A673 (cell line): ENCODE results near the gene OR8B2. TPM values are rescaled to one million over a fixed set of nuclear protein-coding genes. Genes with fewer than 3 reads are reported as not detected.
"Not testable (repeated sequence)": the region's sequence is repeated elsewhere in the genome, so short reads cannot be mapped to it uniquely, and the experiment has no call there.

Source experiments
- BruUV-seq: library from RNA; stranded (reverse); fragments of 400-500 nt; replicated peaks from 2 replicates; lab custom pipeline; 2021; lab: Mats Ljungman, UMichigan
- CTCF ChIA-PET: fragments of 300-600 bp; sonication (Branson Sonifier 250); formaldehyde crosslinking; loops from one replicate; lab custom pipeline; 2022; ENCODE audit warnings: antibody characterized with exemption; lab: Charles Lee
- POLR2A ChIA-PET: fragments of 300-600 bp; sonication (Branson Sonifier 250); formaldehyde crosslinking; loops from one replicate; lab custom pipeline; 2022; ENCODE audit warnings: antibody characterized with exemption; ENCODE audit not compliant: low non-redundant PET; lab: Charles Lee
- DNase-seq: peaks from one replicate; pipeline ENCODE4 v3.0.0-alpha.2; 2015; ENCODE audit warnings: low spot score
- H3K27ac ChIP-seq: fragments of 200-600 bp; sonication (generic); 2 replicates; pipeline ENCODE4 v1.5.1; 2016; ENCODE audit warnings: mixed run types, low read depth, mild to moderate bottlenecking, mixed read lengths, antibody characterized with exemption, low read length; ENCODE audit not compliant: poor library complexity, severe bottlenecking
- H3K27me3 ChIP-seq: fragments of 200-600 bp; sonication (generic); replicated peaks from 2 replicates; pipeline ENCODE4 v1.6.1; 2017; ENCODE audit warnings: mixed run types, low read depth, mild to moderate bottlenecking, mixed read lengths, antibody characterized with exemption, low read length; ENCODE audit not compliant: insufficient read depth, poor library complexity
- H3K36me3 ChIP-seq: fragments of 200-600 bp; sonication (generic); 2 replicates; pipeline ENCODE4 v1.6.1; 2016; ENCODE audit warnings: mixed run types, mild to moderate bottlenecking, mixed read lengths, antibody characterized with exemption, low read length; ENCODE audit not compliant: insufficient read depth, poor library complexity, severe bottlenecking
- H3K4me1 ChIP-seq: fragments of 200-600 bp; sonication (generic); 2 replicates; pipeline ENCODE4 v1.6.1; 2017; ENCODE audit warnings: mixed run types, mild to moderate bottlenecking, mixed read lengths, antibody characterized with exemption, low read length; ENCODE audit not compliant: insufficient read depth, poor library complexity, severe bottlenecking
- H3K4me3 ChIP-seq: fragments of 200-600 bp; sonication (generic); 2 replicates; pipeline ENCODE4 v1.5.1; 2016; ENCODE audit warnings: low read depth, mixed run types, mild to moderate bottlenecking, mixed read lengths, low read length; ENCODE audit not compliant: poor library complexity, severe bottlenecking
- H3K9me3 ChIP-seq: fragments of 200-600 bp; sonication (generic); 2 replicates; pipeline ENCODE4 v1.6.1; 2016; ENCODE audit warnings: mixed run types, low read depth, mild to moderate bottlenecking, mixed read lengths, antibody characterized with exemption, low read length; ENCODE audit not compliant: poor library complexity, severe bottlenecking
- EZH2 ChIP-seq: fragments of 200-600 bp; sonication (generic); IDR thresholded peaks from 2 replicates; pipeline ENCODE4 v1.6.1; 2017; ENCODE audit warnings: borderline replicate concordance, low read depth, mild to moderate bottlenecking, mixed read lengths, antibody characterized with exemption, low read length; ENCODE audit not compliant: poor library complexity, severe bottlenecking
- intact Hi-C: fragments of 100-400 bp; cut with micrococcal nuclease; formaldehyde crosslinking; loops from one replicate; pipeline ENCODE4 v1.10.0; 2022; ENCODE audit not compliant: unreplicated experiment
- total RNA-seq: library from RNA; stranded (reverse); gene quantifications from 2 replicates; pipeline ENCODE4 v1.2.3, GENCODE V29; 2021
- TF ChIP-seq, protein P1 (sequence below): fragments of 300-800, 200-600 bp; sonication (generic); conservative IDR thresholded peaks from 2 replicates; pipeline ENCODE4 v1.5.1; 2017; ENCODE audit warnings: low read depth, mild to moderate bottlenecking, antibody characterized with exemption, low read length, moderate library complexity, mixed read lengths

The OR8B2 gene
- total RNA-seq, 1 experiment from 2014 or later: not detected

GRCh38 chr11:124394408-124394807 is 10.1 kb upstream of the OR8B2 start:
- peak; percentile 56 for DNase-seq
- H3K36me3 ChIP-seq: no peaks in the 10 kb centered on the region
- no peak overlapping the region for H3K4me3 ChIP-seq
- intact Hi-C loops: no loop called here
- H3K27me3 ChIP-seq: no peaks in the 10 kb centered on the region
- no peak overlapping the region for H3K27ac ChIP-seq
- H3K9me3 ChIP-seq: no peaks in the 10 kb centered on the region
- ChIA-PET POLR2A (interaction anchor here (0.5 kb wide), 1 partner anchor 98 kb away, joined by 3 read pairs; no protein-coding TSS in a partner anchor), CTCF (no interaction called here)
- BruUV-seq: no TSS peak
- TF ChIP-seq, protein P1, sequence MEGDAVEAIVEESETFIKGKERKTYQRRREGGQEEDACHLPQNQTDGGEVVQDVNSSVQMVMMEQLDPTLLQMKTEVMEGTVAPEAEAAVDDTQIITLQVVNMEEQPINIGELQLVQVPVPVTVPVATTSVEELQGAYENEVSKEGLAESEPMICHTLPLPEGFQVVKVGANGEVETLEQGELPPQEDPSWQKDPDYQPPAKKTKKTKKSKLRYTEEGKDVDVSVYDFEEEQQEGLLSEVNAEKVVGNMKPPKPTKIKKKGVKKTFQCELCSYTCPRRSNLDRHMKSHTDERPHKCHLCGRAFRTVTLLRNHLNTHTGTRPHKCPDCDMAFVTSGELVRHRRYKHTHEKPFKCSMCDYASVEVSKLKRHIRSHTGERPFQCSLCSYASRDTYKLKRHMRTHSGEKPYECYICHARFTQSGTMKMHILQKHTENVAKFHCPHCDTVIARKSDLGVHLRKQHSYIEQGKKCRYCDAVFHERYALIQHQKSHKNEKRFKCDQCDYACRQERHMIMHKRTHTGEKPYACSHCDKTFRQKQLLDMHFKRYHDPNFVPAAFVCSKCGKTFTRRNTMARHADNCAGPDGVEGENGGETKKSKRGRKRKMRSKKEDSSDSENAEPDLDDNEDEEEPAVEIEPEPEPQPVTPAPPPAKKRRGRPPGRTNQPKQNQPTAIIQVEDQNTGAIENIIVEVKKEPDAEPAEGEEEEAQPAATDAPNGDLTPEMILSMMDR: no peak
- no peak for TF ChIP-seq EZH2
- no peaks in the 10 kb centered on the region for H3K4me1 ChIP-seq

DNA sequence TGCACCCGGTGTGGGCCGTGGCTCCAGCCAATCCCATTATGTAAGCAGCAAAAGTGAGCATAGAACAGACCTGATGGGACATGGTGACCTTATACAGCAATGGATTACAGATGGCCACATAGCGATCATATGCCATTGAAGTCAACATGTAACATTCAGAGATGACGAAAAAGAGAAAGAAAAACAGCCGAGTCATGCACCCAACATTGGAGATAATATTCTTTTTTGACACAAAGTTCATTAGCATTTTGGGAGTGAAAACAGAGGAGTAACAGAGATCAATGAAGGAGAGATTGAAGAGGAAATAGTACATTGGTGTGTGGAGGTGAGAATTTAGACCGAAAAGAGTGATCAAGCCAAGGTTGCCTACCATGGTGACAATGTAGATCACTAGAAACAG is 1.4 kb downstream of the OR8B2 start:
- H3K27ac ChIP-seq, BruUV-seq, POLR2A ChIA-PET, H3K4me3 ChIP-seq, H3K36me3 ChIP-seq, DNase-seq, intact Hi-C loops, H3K9me3 ChIP-seq, CTCF ChIA-PET, H3K27me3 ChIP-seq, H3K4me1 ChIP-seq: not testable (repeated sequence)

DNA sequence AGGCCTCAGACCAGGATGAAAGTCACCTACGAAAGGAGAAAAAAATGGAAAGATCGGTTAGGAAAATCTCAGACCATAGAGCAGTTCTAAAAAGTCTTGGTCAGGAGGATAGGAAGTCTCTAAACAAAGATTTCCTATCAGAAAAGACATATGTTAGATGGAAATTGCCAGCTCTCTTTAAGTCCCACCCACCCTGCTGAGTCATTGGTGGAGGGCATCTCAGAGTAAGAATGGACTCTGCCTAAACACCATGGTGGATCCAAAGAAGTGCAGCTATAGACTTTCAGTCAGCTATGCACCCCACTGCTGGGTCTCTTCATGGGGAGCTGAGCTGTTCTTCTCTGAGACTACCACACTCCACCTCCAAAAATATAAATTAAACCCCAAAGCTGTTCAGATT is 3.7 kb downstream of the OR8B2 start:
- TF ChIP-seq EZH2: no peak
- TF ChIP-seq, protein P1: no peak
- no peaks in the 10 kb centered on the region for H3K27me3 ChIP-seq
- no peaks in the 10 kb centered on the region for H3K4me1 ChIP-seq
- no peak overlapping the region for H3K27ac ChIP-seq
- intact Hi-C loops: no loop called here
- peak; percentile 24 for DNase-seq
- ChIA-PET CTCF (no interaction called here), POLR2A (no interaction called here)
- no peak overlapping the region for H3K4me3 ChIP-seq
- H3K9me3 ChIP-seq: no peaks in the 10 kb centered on the region
- no TSS peak for BruUV-seq
- no peaks in the 10 kb centered on the region for H3K36me3 ChIP-seq

DNA sequence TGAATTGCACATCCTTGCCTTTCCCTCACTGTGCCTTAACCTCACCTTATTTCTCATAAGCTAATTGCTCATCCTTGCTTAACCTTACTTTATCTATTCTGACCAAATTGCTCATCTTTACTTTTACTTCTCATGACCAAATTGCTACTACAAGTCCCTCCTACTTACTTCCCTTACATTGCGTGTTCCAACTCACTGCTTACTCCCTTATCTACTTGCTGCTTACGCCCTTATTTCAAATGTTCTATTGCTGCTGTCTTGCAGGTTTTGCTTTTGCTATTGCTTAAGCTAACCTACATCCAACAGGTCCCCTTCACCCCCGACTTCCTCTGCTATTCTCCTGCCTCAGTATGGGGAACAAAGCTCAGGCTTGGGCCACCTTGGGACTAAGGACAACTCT is 8.0 kb downstream of the OR8B2 start:
- intact Hi-C loops: no loop called here
- no peaks in the 10 kb centered on the region for H3K36me3 ChIP-seq
- H3K4me1 ChIP-seq: no peaks in the 10 kb centered on the region
- no peak for TF ChIP-seq EZH2
- TF ChIP-seq, protein P1: no peak
- no peak overlapping the region for H3K27ac ChIP-seq
- ChIA-PET POLR2A (no interaction called here), CTCF (no interaction called here)
- no peak overlapping the region for H3K4me3 ChIP-seq
- no peaks in the 10 kb centered on the region for H3K9me3 ChIP-seq
- no peak for DNase-seq
- no TSS peak for BruUV-seq
- H3K27me3 ChIP-seq: no peaks in the 10 kb centered on the region
